ENCODE measurements around the gene CYP4B1.

DNA sequence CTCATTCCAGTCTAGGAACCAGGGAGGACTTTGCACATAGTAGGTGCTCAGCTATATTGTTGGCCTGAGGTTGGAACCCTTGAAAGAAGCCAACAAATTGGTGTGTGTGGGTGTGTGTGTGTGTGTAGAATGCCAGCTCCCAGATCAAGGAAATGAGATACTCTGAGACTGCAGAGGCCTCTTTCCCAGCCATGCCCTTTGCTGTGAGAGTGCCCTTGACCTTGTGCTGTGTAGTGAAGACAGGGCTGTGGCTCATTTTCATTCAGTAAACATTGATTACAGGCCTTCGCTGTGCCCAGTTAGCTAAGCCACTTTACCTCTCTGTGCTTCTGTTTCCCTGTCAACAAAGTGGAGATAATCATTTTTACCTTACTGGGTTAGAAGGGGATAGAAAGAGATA is 3.2 kb downstream of the CYP4B1 start:
- TF ChIP-seq, protein P1, sequence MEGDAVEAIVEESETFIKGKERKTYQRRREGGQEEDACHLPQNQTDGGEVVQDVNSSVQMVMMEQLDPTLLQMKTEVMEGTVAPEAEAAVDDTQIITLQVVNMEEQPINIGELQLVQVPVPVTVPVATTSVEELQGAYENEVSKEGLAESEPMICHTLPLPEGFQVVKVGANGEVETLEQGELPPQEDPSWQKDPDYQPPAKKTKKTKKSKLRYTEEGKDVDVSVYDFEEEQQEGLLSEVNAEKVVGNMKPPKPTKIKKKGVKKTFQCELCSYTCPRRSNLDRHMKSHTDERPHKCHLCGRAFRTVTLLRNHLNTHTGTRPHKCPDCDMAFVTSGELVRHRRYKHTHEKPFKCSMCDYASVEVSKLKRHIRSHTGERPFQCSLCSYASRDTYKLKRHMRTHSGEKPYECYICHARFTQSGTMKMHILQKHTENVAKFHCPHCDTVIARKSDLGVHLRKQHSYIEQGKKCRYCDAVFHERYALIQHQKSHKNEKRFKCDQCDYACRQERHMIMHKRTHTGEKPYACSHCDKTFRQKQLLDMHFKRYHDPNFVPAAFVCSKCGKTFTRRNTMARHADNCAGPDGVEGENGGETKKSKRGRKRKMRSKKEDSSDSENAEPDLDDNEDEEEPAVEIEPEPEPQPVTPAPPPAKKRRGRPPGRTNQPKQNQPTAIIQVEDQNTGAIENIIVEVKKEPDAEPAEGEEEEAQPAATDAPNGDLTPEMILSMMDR (IDR thresholded peaks at IDR 0.05), result no peak
- TF ChIP-seq POLR2A (IDR thresholded peaks at IDR 0.05) (no peak), POLR2AphosphoS5 (IDR thresholded peaks at IDR 0.05) (no peak)
